HepG2 (cell line): ENCODE measurements around the gene NDUFB6. TPM values are rescaled to one million over a fixed set of nuclear protein-coding genes. Genes with fewer than 3 reads are reported as not detected.

Experiments
- ATAC-seq: fragments of 200-7000 bp; cut with Tn5 transposase; 3 replicates; pipeline ENCODE4 v1.9.1; 2020; ENCODE audit warnings: mild to moderate bottlenecking, moderate library complexity
- BruUV-seq: library from RNA; stranded (reverse); fragments of 400-500 nt; replicated peaks from 2 replicates; lab custom pipeline; 2021; lab: Mats Ljungman, UMichigan
- CTCF ChIA-PET: fragments of 300-600 bp; formaldehyde crosslinking; extraction: SDS; loops from one replicate; lab custom pipeline; 2021; ENCODE audit warnings: low total read pairs, inconsistent platforms, low intra/inter-chr PET ratio; lab: Yijun Ruan, JAX
- POLR2A ChIA-PET: fragments of 350-600 bp; sonication (Branson Sonifier 250); formaldehyde crosslinking; loops from one replicate; lab custom pipeline; 2020; ENCODE audit warnings: antibody characterized with exemption, inconsistent platforms; lab: Yijun Ruan, JAX
- DNase-seq: peaks from one replicate; pipeline ENCODE4 v3.0.0-alpha.2; 2015; ENCODE audit warnings: low spot score
- FAIRE-seq: peaks from 3 replicates; lab custom pipeline; 2011; peaks lifted over from hg19 to GRCh38; lab: Jason Lieb, UNC
- H2AFZ ChIP-seq: one replicate; pipeline ENCODE4 v1.6.1; 2011; ENCODE audit warnings: low read length, inconsistent platforms
- H3K27ac ChIP-seq: fragments of 300-600 bp; 3 replicates; pipeline ENCODE4 v1.8.0; 2011; ENCODE audit warnings: mixed run types, mild to moderate bottlenecking, mixed read lengths, low read length, inconsistent platforms; ENCODE audit not compliant: insufficient read depth; ENCODE audit errors: extremely low read length
- H3K27me3 ChIP-seq, 2 experiments: fragments of 200-600 bp in 1 of 2; 2 replicates in 1 of 2; 3 replicates in 1 of 2; pipeline versions ENCODE4 v1.6.0 to v1.8.0; 2011; ENCODE audit warnings: low read length in 2 of 2, mild to moderate bottlenecking in 2 of 2, moderate library complexity in 2 of 2, inconsistent platforms in 1 of 2; ENCODE audit not compliant: insufficient read depth in 2 of 2, control insufficient read depth in 1 of 2
- H3K36me3 ChIP-seq, 2 experiments: fragments of 200-600 bp in 1 of 2; replicated peaks in 1 of 2; 2 replicates in 1 of 2; 3 replicates in 1 of 2; pipeline versions ENCODE4 v1.5.1 to v1.8.0; 2011; ENCODE audit warnings: low read length in 2 of 2, inconsistent platforms in 1 of 2; ENCODE audit not compliant: insufficient read depth in 2 of 2, control insufficient read depth in 1 of 2
- H3K4me1 ChIP-seq: 2 replicates; pipeline ENCODE4 v1.5.1; 2012; ENCODE audit warnings: low read length, inconsistent platforms; ENCODE audit not compliant: insufficient read depth
- H3K4me2 ChIP-seq: 2 replicates; pipeline ENCODE4 v1.6.0; 2011; ENCODE audit warnings: low read depth, low read length, inconsistent platforms
- H3K4me3 ChIP-seq, 3 experiments: fragments of 200-600 bp in 1 of 3; sonication (generic), shearing (Covaris generic) in 1 of 3; replicated peaks in 1 of 3; 2 replicates each; pipeline ENCODE4 v1.5.1; 2011 to 2016; ENCODE audit warnings: low read length in 3 of 3, inconsistent platforms in 2 of 3, low read depth in 2 of 3, mild to moderate bottlenecking in 2 of 3, control low read depth in 1 of 3, mixed read lengths in 1 of 3; ENCODE audit not compliant: insufficient read depth in 1 of 3
- H3K79me2 ChIP-seq: one replicate; pipeline ENCODE4 v1.6.1; 2011; ENCODE audit warnings: low read length, inconsistent platforms; ENCODE audit not compliant: insufficient read depth
- H3K9ac ChIP-seq: 2 replicates; pipeline ENCODE4 v1.6.0; 2011; ENCODE audit warnings: mild to moderate bottlenecking, low read depth, low read length, inconsistent platforms; ENCODE audit not compliant: insufficient read depth
- H3K9me3 ChIP-seq: 2 replicates; pipeline ENCODE4 v1.5.1; 2012; ENCODE audit warnings: mild to moderate bottlenecking, low read length
- H4K20me1 ChIP-seq: 2 replicates; pipeline ENCODE4 v1.6.0; 2011; ENCODE audit warnings: inconsistent platforms, mild to moderate bottlenecking, low read length, moderate library complexity; ENCODE audit not compliant: insufficient read depth
- HNF4A ChIP-seq: sonication (generic); formaldehyde crosslinking; IDR thresholded peaks from 2 replicates; pipeline ENCODE4 v1.4.0; 2020; ENCODE audit warnings: missing genetic modification reagents
- HNRNPUL1 ChIP-seq: fragments of 200-400 bp; formaldehyde crosslinking; IDR thresholded peaks from 2 replicates; pipeline ENCODE4 v1.6.1; 2017; ENCODE audit warnings: low read depth, mild to moderate bottlenecking, low read length, moderate library complexity
- ONECUT2 ChIP-seq: sonication (generic); formaldehyde crosslinking; IDR thresholded peaks from 2 replicates; pipeline ENCODE4 v1.4.0; 2020; ENCODE audit warnings: missing genetic modification reagents
- RFXANK ChIP-seq: IDR thresholded peaks from 2 replicates; pipeline ENCODE4 v1.6.1; 2016
- SMC3 ChIP-seq: IDR thresholded peaks from 2 replicates; pipeline ENCODE4 v1.6.1; 2011; ENCODE audit warnings: low read length, improper control_type of control experiment
- SOX6 ChIP-seq, 2 experiments: fragments of 450-650 bp in 1 of 2; sonication (generic) in 1 of 2; formaldehyde crosslinking in 1 of 2; IDR thresholded peaks; 2 replicates each; pipeline versions ENCODE4 v1.4.0 to v1.6.1; 2017 to 2020; ENCODE audit warnings: antibody characterized with exemption in 1 of 2, mild to moderate bottlenecking in 1 of 2, missing genetic modification reagents in 1 of 2
- WGBS: methylation state at CpG from one replicate; pipeline ENCODE4 v1.1.6; 2017; ENCODE audit warnings: low lambda C conversion rate; 5-methylcytosine and 5-hydroxymethylcytosine counted together
- in situ Hi-C: cut with HindIII; loops from 2 replicates; pipeline ENCODE4 v1.10.0; 2017; ENCODE audit warnings: low pct_unique_long_range_greater_than_20kb; ENCODE audit not compliant: extremely low pct_ligation_motif_present
- intact Hi-C: fragments of 100-400 bp; cut with micrococcal nuclease; formaldehyde crosslinking; loops from one replicate; pipeline ENCODE4 v1.10.0; 2022; ENCODE audit not compliant: unreplicated experiment
- polyA plus RNA-seq, 8 experiments: library from polyadenylated mRNA; depleted of rRNA in 3 of 8; stranded (reverse) in 7 of 8; unstranded in 1 of 8; fragments of >200 nt; fragmentation: Illumina TruSeq in 4 of 8; extraction: Trizol in 4 of 8; gene quantifications; 2 replicates each; pipeline versions ENCODE4 v1.2.1 to v1.2.3, GENCODE V29; 2011 to 2016; ENCODE audit warnings: low read depth in 4 of 8, missing spikeins in 1 of 8, mixed read lengths in 1 of 8; ENCODE audit not compliant: insufficient read depth in 1 of 8
- total RNA-seq, 5 experiments: library from RNA; depleted of rRNA; stranded (reverse); fragments of >200 nt; fragmentation: Illumina TruSeq; extraction: Trizol; gene quantifications; 2 replicates each; pipeline ENCODE4 v1.2.3, GENCODE V29; 2016; ENCODE audit warnings: low read depth in 1 of 5
- TF ChIP-seq, protein P1 (sequence below): sonication (generic); formaldehyde crosslinking; IDR thresholded peaks from 2 replicates; pipeline ENCODE4 v1.5.1; 2020; ENCODE audit warnings: missing genetic modification reagents, mild to moderate bottlenecking, borderline replicate concordance
- TF ChIP-seq, protein P2 (sequence below): IDR thresholded peaks from 2 replicates; pipeline ENCODE4 v1.6.1; 2016; ENCODE audit warnings: missing biosample characterization, missing genetic modification reagents, low read depth
- TF ChIP-seq, protein P3 (sequence below): sonication (generic); formaldehyde crosslinking; IDR thresholded peaks from 2 replicates; pipeline ENCODE4 v1.5.0; 2020; ENCODE audit warnings: mild to moderate bottlenecking, missing genetic modification reagents, moderate library complexity
- TF ChIP-seq, protein P4 (sequence below): IDR thresholded peaks from 2 replicates; pipeline ENCODE4 v1.6.1; 2016; ENCODE audit warnings: low read depth
- TF ChIP-seq, protein P5 (sequence below): sonication (generic); formaldehyde crosslinking; IDR thresholded peaks from 2 replicates; pipeline ENCODE4 v1.8.0; 2022; ENCODE audit warnings: mild to moderate bottlenecking, missing genetic modification reagents

The NDUFB6 gene
- total and polyA plus RNA-seq, 2 of the 13 experiments (the other 11 are each of a cell fraction or from before 2014, with no cell fraction given) = 31.2 to 81.9 TPM

DNA sequence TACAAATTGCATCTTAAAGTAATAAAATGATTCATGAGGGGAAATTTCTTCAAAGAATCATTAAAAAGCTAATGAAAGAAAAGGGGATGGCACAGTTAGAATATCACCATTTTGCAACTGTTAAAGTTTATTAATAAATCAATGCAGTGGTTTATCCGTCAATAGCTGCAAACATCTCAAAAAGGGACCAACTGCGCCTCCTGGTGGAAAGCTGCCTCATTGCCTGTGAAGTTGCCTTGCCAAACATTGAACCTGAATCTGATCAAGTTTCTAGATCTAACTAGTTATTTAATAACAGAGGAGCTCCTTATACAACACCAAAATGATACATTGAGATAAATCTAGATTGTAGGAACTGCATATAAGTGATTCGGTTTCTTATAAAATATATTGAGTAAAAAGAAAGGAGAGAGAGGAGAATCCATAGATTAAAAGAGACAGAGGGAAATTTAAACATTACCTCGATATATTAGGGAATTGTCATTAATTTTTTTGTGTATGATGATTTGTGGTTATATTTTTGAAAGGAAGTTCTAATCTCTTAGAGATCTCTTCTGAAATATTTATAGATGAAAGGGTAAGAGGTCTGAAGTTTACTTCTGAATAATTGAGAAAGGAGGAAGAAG lies 6.9 kb upstream of the NDUFB6 start:
- Histone ChIP-seq H3K4me1 (peaks cover 18% of the 10 kb centered on the region), H2AFZ (no peak overlapping the region), H3K36me3 (no peaks in the 10 kb centered on the region), H3K9ac (no peak overlapping the region), H3K27me3 (no peaks in the 10 kb centered on the region), H3K9me3 (no peaks in the 10 kb centered on the region), H4K20me1 (no peaks in the 10 kb centered on the region), H3K27ac (no peak overlapping the region), H3K4me3 (no peak overlapping the region), H3K79me2 (no peaks in the 10 kb centered on the region), H3K4me2 (0 out of 2 replicates have a peak overlapping the region, but pooled peaks have one; percentile 45)
- WGBS = 0% methylated on average over 4 of the region's 4 CpGs
- FAIRE-seq (peak; percentile 57), ATAC-seq (peak; percentile 51), DNase-seq (peak; percentile 38)
- BruUV-seq = no TSS peak
- intact Hi-C loops (loop anchor here (1.0 kb wide), 2 partner anchors 148 to 202 kb away; no protein-coding TSS in a partner anchor), in situ Hi-C loops (loop anchor here (5.0 kb wide), 1 partner anchor 387 kb away; no protein-coding TSS in a partner anchor)
- ChIA-PET POLR2A (interaction anchor here (1.6 kb wide), 1 partner anchor 201 kb away, joined by 4 read pairs; no protein-coding TSS in a partner anchor), CTCF (interaction anchor here (0.7 to 4.9 kb wide), 3 partner anchors 197 to 389 kb away, joined by 3 to 115 read pairs (median 6); no protein-coding TSS in a partner anchor)
- TF ChIP-seq, protein P1, sequence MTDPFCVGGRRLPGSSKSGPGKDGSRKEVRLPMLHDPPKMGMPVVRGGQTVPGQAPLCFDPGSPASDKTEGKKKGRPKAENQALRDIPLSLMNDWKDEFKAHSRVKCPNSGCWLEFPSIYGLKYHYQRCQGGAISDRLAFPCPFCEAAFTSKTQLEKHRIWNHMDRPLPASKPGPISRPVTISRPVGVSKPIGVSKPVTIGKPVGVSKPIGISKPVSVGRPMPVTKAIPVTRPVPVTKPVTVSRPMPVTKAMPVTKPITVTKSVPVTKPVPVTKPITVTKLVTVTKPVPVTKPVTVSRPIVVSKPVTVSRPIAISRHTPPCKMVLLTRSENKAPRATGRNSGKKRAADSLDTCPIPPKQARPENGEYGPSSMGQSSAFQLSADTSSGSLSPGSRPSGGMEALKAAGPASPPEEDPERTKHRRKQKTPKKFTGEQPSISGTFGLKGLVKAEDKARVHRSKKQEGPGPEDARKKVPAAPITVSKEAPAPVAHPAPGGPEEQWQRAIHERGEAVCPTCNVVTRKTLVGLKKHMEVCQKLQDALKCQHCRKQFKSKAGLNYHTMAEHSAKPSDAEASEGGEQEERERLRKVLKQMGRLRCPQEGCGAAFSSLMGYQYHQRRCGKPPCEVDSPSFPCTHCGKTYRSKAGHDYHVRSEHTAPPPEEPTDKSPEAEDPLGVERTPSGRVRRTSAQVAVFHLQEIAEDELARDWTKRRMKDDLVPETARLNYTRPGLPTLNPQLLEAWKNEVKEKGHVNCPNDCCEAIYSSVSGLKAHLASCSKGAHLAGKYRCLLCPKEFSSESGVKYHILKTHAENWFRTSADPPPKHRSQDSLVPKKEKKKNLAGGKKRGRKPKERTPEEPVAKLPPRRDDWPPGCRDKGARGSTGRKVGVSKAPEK (CRISPR knock-in tag) = no peak
- TF ChIP-seq SMC3 = peak; percentile 88
- TF ChIP-seq, protein P2, sequence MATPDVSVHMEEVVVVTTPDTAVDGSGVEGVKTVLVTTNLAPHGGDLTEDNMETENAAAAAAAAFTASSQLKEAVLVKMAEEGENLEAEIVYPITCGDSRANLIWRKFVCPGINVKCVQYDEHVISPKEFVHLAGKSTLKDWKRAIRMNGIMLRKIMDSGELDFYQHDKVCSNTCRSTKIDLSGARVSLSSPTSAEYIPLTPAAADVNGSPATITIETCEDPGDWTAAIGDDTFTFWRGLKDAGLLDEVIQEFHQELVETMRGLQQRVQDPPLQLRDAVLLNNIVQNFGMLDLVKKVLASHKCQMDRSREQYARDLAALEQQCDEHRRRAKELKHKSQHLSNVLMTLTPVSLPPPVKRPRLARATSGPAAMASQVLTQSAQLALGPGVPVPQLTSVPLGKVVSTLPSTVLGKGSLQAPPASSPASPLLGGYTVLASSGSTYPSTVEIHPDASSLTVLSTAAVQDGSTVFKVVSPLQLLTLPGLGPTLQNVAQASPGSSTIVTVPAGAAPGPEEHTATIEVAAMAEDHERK = no peak
- TF ChIP-seq HNF4A = no peak
- TF ChIP-seq, protein P3, sequence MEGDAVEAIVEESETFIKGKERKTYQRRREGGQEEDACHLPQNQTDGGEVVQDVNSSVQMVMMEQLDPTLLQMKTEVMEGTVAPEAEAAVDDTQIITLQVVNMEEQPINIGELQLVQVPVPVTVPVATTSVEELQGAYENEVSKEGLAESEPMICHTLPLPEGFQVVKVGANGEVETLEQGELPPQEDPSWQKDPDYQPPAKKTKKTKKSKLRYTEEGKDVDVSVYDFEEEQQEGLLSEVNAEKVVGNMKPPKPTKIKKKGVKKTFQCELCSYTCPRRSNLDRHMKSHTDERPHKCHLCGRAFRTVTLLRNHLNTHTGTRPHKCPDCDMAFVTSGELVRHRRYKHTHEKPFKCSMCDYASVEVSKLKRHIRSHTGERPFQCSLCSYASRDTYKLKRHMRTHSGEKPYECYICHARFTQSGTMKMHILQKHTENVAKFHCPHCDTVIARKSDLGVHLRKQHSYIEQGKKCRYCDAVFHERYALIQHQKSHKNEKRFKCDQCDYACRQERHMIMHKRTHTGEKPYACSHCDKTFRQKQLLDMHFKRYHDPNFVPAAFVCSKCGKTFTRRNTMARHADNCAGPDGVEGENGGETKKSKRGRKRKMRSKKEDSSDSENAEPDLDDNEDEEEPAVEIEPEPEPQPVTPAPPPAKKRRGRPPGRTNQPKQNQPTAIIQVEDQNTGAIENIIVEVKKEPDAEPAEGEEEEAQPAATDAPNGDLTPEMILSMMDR (CRISPR knock-in tag) = peak; percentile 78
- TF ChIP-seq, protein P4, sequence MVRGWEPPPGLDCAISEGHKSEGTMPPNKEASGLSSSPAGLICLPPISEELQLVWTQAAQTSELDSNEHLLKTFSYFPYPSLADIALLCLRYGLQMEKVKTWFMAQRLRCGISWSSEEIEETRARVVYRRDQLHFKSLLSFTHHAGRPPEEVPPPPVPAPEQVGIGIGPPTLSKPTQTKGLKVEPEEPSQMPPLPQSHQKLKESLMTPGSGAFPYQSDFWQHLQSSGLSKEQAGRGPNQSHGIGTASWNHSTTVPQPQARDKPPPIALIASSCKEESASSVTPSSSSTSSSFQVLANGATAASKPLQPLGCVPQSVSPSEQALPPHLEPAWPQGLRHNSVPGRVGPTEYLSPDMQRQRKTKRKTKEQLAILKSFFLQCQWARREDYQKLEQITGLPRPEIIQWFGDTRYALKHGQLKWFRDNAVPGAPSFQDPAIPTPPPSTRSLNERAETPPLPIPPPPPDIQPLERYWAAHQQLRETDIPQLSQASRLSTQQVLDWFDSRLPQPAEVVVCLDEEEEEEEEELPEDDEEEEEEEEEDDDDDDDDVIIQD (CRISPR knock-in tag) = no peak
- no peak for TF ChIP-seq RFXANK
- TF ChIP-seq, protein P5, sequence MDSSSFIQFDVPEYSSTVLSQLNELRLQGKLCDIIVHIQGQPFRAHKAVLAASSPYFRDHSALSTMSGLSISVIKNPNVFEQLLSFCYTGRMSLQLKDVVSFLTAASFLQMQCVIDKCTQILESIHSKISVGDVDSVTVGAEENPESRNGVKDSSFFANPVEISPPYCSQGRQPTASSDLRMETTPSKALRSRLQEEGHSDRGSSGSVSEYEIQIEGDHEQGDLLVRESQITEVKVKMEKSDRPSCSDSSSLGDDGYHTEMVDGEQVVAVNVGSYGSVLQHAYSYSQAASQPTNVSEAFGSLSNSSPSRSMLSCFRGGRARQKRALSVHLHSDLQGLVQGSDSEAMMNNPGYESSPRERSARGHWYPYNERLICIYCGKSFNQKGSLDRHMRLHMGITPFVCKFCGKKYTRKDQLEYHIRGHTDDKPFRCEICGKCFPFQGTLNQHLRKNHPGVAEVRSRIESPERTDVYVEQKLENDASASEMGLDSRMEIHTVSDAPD (CRISPR knock-in tag) = no peak
- TF ChIP-seq ONECUT2 = no peak
- TF ChIP-seq HNRNPUL1 = no peak
- no peak for TF ChIP-seq SOX6 (IDR thresholded peaks at IDR 0.05)
- no peak for TF ChIP-seq SOX6 (CRISPR knock-in tag; IDR thresholded peaks at IDR 0.05)
